Neutrophil (primary cell): ENCODE results near the gene ZNF423.

Experiments used
- H3K27ac ChIP-seq: fragments of 200-600 bp; sonication (generic); 2 replicates; pipeline ENCODE4 v1.5.1; 2016; ENCODE audit warnings: mild to moderate bottlenecking, moderate library complexity
- H3K27me3 ChIP-seq: fragments of 200-600 bp; sonication (generic); 2 replicates; pipeline ENCODE4 v1.6.0; 2016; ENCODE audit warnings: mild to moderate bottlenecking
- H3K36me3 ChIP-seq: fragments of 200-600 bp; sonication (generic); 2 replicates; pipeline ENCODE4 v1.5.1; 2017
- H3K4me1 ChIP-seq, 2 experiments: fragments of 200-600 bp in 1 of 2; sonication (generic) in 1 of 2; 1 replicate in 1 of 2; 2 replicates in 1 of 2; pipeline versions ENCODE4 v1.5.1 to v1.6.1; 2013 to 2016; ENCODE audit warnings: low read depth in 1 of 2, low read length in 1 of 2, mild to moderate bottlenecking in 1 of 2, moderate library complexity in 1 of 2; ENCODE audit not compliant: control insufficient read depth in 1 of 2, insufficient read depth in 1 of 2
- H3K4me3 ChIP-seq, 2 experiments: fragments of 200-600 bp in 1 of 2; sonication (generic) in 1 of 2; 1 replicate in 1 of 2; 2 replicates in 1 of 2; pipeline ENCODE4 v1.5.1; 2013 to 2016; ENCODE audit warnings: low read depth in 1 of 2, low read length in 1 of 2, mild to moderate bottlenecking in 1 of 2, moderate library complexity in 1 of 2
- H3K9me3 ChIP-seq: fragments of 200-600 bp; sonication (generic); 2 replicates; pipeline ENCODE4 v1.5.1; 2016
- TF ChIP-seq, protein P1 (sequence below): fragments of 200-600 bp; sonication (generic); IDR thresholded peaks from 2 replicates; pipeline ENCODE4 v1.5.1; 2016; ENCODE audit warnings: antibody characterized with exemption

Gene ZNF423

DNA sequence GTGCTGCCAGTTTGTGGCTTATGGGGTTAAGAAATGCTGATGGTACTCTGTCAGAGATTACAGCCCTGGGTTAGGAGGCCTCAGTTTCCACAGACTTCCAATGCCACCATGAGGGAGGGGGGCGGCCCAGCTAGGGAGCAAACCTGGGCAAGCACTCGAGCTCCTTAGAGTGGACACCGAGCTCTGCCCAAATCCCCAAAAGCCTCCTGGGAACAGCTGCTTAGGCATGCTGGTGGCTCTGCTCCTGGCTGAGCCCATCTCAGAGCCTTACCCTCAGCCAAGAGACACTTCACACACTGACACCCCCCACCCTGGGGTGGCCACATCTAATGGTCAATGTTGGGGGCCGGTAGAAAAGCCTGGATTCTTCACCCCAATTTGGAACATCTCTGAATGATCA, 416.2 kb downstream of the ZNF423 start:
- TF ChIP-seq, protein P1, sequence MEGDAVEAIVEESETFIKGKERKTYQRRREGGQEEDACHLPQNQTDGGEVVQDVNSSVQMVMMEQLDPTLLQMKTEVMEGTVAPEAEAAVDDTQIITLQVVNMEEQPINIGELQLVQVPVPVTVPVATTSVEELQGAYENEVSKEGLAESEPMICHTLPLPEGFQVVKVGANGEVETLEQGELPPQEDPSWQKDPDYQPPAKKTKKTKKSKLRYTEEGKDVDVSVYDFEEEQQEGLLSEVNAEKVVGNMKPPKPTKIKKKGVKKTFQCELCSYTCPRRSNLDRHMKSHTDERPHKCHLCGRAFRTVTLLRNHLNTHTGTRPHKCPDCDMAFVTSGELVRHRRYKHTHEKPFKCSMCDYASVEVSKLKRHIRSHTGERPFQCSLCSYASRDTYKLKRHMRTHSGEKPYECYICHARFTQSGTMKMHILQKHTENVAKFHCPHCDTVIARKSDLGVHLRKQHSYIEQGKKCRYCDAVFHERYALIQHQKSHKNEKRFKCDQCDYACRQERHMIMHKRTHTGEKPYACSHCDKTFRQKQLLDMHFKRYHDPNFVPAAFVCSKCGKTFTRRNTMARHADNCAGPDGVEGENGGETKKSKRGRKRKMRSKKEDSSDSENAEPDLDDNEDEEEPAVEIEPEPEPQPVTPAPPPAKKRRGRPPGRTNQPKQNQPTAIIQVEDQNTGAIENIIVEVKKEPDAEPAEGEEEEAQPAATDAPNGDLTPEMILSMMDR = no peak
- Histone ChIP-seq H3K4me1 (no peaks in the 10 kb centered on the region), H3K36me3 (no peaks in the 10 kb centered on the region), H3K27ac (no peak overlapping the region), H3K9me3 (no peaks in the 10 kb centered on the region), H3K4me3 (no peak overlapping the region), H3K27me3 (peaks cover 41% of the 10 kb centered on the region)

DNA sequence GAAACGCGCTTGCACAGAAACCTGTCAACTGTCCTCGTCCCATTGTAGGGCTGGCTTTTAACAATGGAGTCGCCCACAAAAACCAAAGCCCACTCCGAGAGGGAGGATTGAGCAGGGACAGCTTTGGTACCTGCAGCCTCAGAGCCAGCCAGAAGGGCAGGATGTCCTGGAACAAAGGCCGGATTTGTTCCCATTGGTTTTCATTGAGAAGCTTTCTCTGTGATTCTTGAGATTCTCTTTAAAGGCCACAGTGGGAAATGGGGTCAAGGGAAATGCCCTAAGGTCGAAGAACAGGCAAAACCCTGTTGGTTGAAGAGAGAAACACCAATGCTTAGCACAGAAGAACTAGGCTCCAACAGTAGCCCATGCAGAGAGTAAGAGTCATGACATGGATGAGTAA, 416.9 kb downstream of the ZNF423 start:
- Histone ChIP-seq H3K9me3 (no peaks in the 10 kb centered on the region), H3K4me3 (no peak overlapping the region), H3K4me1 (no peaks in the 10 kb centered on the region), H3K27ac (no peak overlapping the region), H3K27me3 (peaks cover 41% of the 10 kb centered on the region), H3K36me3 (no peaks in the 10 kb centered on the region)
- TF ChIP-seq, protein P1 = no peak
